ENCODE data around the gene TSPAN11.
"Not testable (repeated sequence)": the region's sequence is repeated elsewhere in the genome, so short reads cannot be mapped to it uniquely, and the experiment has no call there.

DNA sequence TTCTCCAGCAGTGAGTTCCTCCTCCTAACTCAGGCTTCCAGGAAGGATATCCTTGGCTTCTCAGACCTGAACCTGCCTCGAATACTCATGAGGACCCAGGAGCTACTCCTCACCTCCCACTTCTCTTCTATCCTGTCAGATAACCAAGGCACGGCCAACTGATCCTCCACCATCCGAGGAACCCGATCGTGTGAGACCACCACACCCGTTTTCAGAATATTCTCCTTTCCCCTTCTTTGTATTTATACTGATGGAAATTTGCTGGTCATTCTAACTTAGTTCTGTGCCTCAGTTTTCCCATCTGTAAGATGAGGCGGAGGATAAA, 86.0 kb downstream of the TSPAN11 start:
- not testable (repeated sequence) for TF ChIP-seq POLR2A (IDR thresholded peaks at IDR 0.05; ENCODE audit: low read depth, low read length); EZH2 (IDR thresholded peaks at IDR 0.05; ENCODE audit: borderline replicate concordance, low read depth, low read length, severe bottlenecking); POLR2AphosphoS5 (IDR thresholded peaks at IDR 0.05; ENCODE audit: insufficient read depth, low read depth, low read length)
- TF ChIP-seq, protein P1, sequence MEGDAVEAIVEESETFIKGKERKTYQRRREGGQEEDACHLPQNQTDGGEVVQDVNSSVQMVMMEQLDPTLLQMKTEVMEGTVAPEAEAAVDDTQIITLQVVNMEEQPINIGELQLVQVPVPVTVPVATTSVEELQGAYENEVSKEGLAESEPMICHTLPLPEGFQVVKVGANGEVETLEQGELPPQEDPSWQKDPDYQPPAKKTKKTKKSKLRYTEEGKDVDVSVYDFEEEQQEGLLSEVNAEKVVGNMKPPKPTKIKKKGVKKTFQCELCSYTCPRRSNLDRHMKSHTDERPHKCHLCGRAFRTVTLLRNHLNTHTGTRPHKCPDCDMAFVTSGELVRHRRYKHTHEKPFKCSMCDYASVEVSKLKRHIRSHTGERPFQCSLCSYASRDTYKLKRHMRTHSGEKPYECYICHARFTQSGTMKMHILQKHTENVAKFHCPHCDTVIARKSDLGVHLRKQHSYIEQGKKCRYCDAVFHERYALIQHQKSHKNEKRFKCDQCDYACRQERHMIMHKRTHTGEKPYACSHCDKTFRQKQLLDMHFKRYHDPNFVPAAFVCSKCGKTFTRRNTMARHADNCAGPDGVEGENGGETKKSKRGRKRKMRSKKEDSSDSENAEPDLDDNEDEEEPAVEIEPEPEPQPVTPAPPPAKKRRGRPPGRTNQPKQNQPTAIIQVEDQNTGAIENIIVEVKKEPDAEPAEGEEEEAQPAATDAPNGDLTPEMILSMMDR (IDR thresholded peaks at IDR 0.05; ENCODE audit: extremely low read depth in 1 of 2, insufficient read depth in 1 of 2, low read depth in 1 of 2, low read length in 2 of 2), result not testable (repeated sequence)
